Activated CD4-positive, alpha-beta T cell treated with anti-CD3 and anti-CD28 coated beads, Interleukin-2, amount 10 ng/mL, durations not matched to agents 7 days and 5 days (primary cell): ENCODE measurements around the gene AURKA. TPM values are rescaled to one million over a fixed set of nuclear protein-coding genes. Genes with fewer than 3 reads are reported as not detected.

ENCODE experiments used
- CTCF ChIA-PET: fragments of 350-600 bp; sonication (Branson Sonifier 250); formaldehyde crosslinking; loops from one replicate; lab custom pipeline; 2021; ENCODE audit warnings: antibody characterized with exemption; lab: Charles Lee
- POLR2A ChIA-PET: fragments of 350-600 bp; sonication (Branson Sonifier 250); formaldehyde crosslinking; loops from one replicate; lab custom pipeline; 2021; ENCODE audit warnings: antibody characterized with exemption; lab: Charles Lee
- DNase-seq: peaks from one replicate; pipeline ENCODE4 v3.0.0-alpha.2; 2020
- H3K27ac Mint-ChIP-seq: one replicate; pipeline ENCODE4 v1.8.0; 2021; ENCODE audit warnings: mild to moderate bottlenecking, moderate library complexity, mixed read lengths
- H3K27me3 Mint-ChIP-seq: one replicate; pipeline ENCODE4 v1.8.0; 2021; ENCODE audit warnings: mixed read lengths
- H3K36me3 Mint-ChIP-seq: one replicate; pipeline ENCODE4 v1.8.0; 2021; ENCODE audit warnings: low read depth, mixed read lengths
- H3K4me1 Mint-ChIP-seq: one replicate; pipeline ENCODE4 v1.8.0; 2021; ENCODE audit warnings: mixed read lengths
- H3K4me3 Mint-ChIP-seq: one replicate; pipeline ENCODE4 v1.8.0; 2021; ENCODE audit warnings: mild to moderate bottlenecking, moderate library complexity, mixed read lengths
- H3K9me3 Mint-ChIP-seq: one replicate; pipeline ENCODE4 v1.8.0; 2021; ENCODE audit warnings: mixed read lengths
- total RNA-seq, 2 experiments: library from RNA; stranded (reverse); gene quantifications; one replicate each; pipeline ENCODE4 v1.2.3, GENCODE V29; 2021

AURKA gene
- total RNA-seq, 2 experiments from 2014 or later = 73.6 to 83.0 TPM

DNA sequence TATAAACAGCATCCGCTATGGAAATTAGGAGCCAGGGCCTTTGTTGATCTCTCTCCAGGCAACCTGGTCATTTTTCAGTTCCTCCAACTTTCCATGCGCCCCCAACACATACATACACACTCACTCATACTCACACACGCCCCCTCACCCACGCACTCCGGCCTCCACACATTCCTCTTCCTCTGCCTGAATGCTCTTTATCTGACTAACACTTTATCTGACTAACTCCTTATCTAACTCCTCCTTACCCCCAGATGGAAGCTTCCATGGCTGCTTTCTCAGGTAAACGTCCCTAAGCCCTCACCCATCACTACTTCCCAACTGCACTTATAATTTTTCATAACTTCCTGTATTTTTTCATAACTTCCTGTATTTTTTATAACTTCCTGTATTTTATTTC, 37.5 kb upstream of the AURKA start:
- peak overlapping the region; percentile 40 for H3K4me3 Mint-ChIP-seq
- no peak for DNase-seq
- H3K27ac Mint-ChIP-seq = peak overlapping the region; percentile 89
- peaks cover 28% of the 10 kb centered on the region for H3K36me3 Mint-ChIP-seq
- POLR2A ChIA-PET = no interaction called here
- peaks cover 2% of the 10 kb centered on the region for H3K9me3 Mint-ChIP-seq
- peaks cover 34% of the 10 kb centered on the region for H3K4me1 Mint-ChIP-seq
- no peaks in the 10 kb centered on the region for H3K27me3 Mint-ChIP-seq
- CTCF ChIA-PET = interaction anchor here (1.1 to 1.4 kb wide), 4 partner anchors 8 to 57 kb away, joined by 3 to 5 read pairs (median 3); no protein-coding TSS in a partner anchor

DNA sequence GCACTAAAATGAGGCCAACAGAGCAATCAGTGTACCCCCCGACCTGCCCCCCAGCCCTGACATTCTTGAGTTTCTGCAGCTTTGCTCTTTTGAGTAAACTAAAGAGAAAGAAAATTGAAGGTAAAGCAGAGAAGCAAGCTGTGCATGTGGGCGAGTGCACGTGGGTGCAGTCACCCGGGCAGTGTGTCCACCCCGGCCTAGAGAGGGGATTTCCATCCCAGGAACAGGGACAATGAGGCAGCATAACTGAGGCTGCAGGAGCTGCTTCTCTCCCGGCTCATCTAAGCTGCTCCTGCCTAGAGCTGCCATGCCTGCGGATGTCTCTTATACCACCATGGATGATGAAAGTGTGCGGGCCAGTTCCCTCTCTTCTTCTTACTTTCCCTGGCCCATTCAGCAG, 36.9 kb upstream of the AURKA start:
- Mint-ChIP-seq H3K4me1 (peaks cover 30% of the 10 kb centered on the region), H3K9me3 (no peaks in the 10 kb centered on the region), H3K27me3 (no peaks in the 10 kb centered on the region), H3K36me3 (peaks cover 26% of the 10 kb centered on the region), H3K27ac (peak overlapping the region; percentile 89), H3K4me3 (peak overlapping the region; percentile 40)
- POLR2A ChIA-PET = no interaction called here
- no peak for DNase-seq
- CTCF ChIA-PET = interaction anchor here (1.1 to 1.8 kb wide), 4 partner anchors 8 to 56 kb away, joined by 3 to 7 read pairs (median 3); partner anchors contain the start of gene CASS4

DNA sequence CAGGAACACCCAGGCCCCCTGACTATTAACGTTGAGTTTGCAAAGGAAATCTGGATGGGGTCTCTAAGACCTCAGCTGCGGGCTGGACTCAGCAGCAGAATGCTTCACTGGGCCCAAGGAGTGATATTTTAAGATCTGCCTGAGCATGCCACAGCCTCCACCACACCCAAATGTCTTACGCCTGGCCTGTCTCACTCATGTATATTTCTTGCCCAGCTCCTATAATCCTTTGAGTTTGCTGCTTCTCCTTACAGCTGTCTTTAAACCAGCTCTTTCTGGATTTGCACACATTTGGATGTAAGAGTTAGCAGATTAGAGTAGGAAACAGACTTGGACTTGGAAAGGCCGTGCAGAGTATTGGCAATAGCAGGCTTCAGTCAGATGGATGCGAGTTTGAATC, 36.4 kb upstream of the AURKA start:
- Mint-ChIP-seq H3K27me3 (no peaks in the 10 kb centered on the region), H3K27ac (no peak overlapping the region), H3K4me3 (no peak overlapping the region), H3K4me1 (peaks cover 29% of the 10 kb centered on the region), H3K9me3 (no peaks in the 10 kb centered on the region), H3K36me3 (peaks cover 26% of the 10 kb centered on the region)
- POLR2A ChIA-PET = no interaction called here
- CTCF ChIA-PET = interaction anchor here (1.1 to 1.8 kb wide), 4 partner anchors 9 to 56 kb away, joined by 3 to 7 read pairs (median 3); partner anchors contain the start of gene CASS4
- no peak for DNase-seq

DNA sequence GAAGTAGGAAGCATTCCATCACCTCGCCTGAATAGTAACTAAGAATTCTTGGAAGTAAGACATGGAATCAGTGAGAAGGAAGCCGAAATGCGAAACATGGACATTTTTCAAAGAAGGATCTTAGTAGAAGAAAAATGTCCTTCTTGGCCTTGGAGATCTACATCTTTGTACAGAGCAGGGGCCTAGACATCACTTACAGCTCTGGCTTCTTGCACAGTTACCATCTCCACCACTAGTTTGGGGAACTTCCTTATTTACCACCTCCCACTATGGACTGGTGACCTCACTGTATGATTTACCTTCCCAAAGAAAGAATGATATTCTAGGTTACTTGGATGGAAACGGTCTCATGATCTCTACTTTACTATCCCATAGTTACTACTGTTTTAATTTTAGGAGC, 35.8 kb upstream of the AURKA start:
- CTCF ChIA-PET = interaction anchor here (1.1 to 1.8 kb wide), 2 partner anchors 12 to 15 kb away, joined by 3 to 7 read pairs; partner anchors contain the start of gene CASS4
- no peaks in the 10 kb centered on the region for H3K27me3 Mint-ChIP-seq
- no peak overlapping the region for H3K4me3 Mint-ChIP-seq
- no peaks in the 10 kb centered on the region for H3K9me3 Mint-ChIP-seq
- H3K4me1 Mint-ChIP-seq = peaks cover 34% of the 10 kb centered on the region
- H3K36me3 Mint-ChIP-seq = peaks cover 21% of the 10 kb centered on the region
- DNase-seq = no peak
- no peak overlapping the region for H3K27ac Mint-ChIP-seq
- POLR2A ChIA-PET = no interaction called here

DNA sequence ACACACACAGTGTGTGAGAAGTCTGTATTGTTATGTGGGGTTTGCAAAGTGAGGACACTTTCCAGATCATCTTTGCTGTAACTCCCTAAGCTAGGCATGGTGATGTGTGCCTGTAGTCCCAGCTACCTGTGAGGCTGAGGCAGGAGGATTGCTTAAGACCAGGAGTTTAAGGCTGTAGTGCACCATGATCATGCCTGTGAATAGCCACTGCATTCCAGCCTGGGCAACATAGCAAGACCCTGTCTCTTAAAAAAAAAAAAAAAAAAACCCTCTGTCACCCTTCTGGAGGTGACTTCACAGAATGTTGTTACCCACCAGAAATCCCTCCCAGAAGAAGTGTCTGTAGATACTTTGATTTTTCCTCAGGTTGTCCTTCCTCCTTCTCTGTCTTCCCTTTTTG, 34.9 kb upstream of the AURKA start:
- H3K36me3 Mint-ChIP-seq = peaks cover 27% of the 10 kb centered on the region
- peaks cover 43% of the 10 kb centered on the region for H3K4me1 Mint-ChIP-seq
- POLR2A ChIA-PET = no interaction called here
- CTCF ChIA-PET = interaction anchor here (0.6 to 5.1 kb wide), 7 partner anchors 9 to 1208 kb away, joined by 3 to 18 read pairs (median 3); partner anchors contain the start of gene CASS4
- H3K9me3 Mint-ChIP-seq = no peaks in the 10 kb centered on the region
- no peaks in the 10 kb centered on the region for H3K27me3 Mint-ChIP-seq
- H3K27ac Mint-ChIP-seq = no peak overlapping the region
- H3K4me3 Mint-ChIP-seq = no peak overlapping the region
- no peak for DNase-seq

DNA sequence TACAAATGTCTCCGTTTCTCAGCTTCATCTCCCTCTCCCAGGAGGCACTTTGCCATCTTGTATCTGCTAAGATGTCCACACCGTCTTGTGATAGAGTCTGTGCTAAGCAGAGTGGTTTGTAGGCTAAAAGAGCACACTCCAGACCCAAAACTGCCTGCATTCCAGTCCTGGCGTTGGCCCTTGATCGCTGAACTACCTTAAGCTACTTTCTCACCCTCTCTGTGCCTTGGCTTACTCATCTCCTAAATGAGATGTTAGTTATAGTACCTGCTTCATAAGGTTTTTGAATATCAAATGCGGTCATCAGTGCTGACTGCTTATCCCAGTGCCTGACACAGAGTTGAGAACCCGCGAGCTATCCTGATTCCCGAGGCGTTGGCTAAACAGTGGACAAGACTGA, 34.0 kb upstream of the AURKA start:
- peaks cover 31% of the 10 kb centered on the region for H3K36me3 Mint-ChIP-seq
- peaks cover 50% of the 10 kb centered on the region for H3K4me1 Mint-ChIP-seq
- no peaks in the 10 kb centered on the region for H3K9me3 Mint-ChIP-seq
- ChIA-PET CTCF (interaction anchor here (0.7 to 5.1 kb wide), 5 partner anchors 8 to 29 kb away, joined by 3 to 18 read pairs (median 3); partner anchors contain the start of gene CASS4), POLR2A (no interaction called here)
- no peak for DNase-seq
- H3K4me3 Mint-ChIP-seq = no peak overlapping the region
- no peak overlapping the region for H3K27ac Mint-ChIP-seq
- H3K27me3 Mint-ChIP-seq = no peaks in the 10 kb centered on the region

DNA sequence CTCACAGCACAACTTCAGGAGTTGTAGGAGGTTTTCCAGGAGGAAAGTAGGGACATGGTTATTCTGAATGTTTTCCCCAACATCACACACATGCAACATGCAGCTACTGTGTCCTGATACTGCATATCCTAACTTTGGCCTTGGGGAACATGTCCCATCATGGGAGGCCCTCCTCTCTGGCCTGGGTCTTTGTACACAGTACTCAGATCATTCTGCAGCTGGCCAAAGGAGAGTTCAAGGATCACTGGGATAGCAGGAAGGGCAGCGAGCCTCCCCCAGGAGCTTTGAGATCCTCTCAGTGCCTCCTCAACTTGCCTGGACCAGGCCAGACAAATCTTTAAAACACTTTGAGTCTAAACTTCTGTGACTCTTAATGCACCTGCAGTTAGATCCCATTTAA, 32.9 kb upstream of the AURKA start:
- H3K4me3 Mint-ChIP-seq = no peak overlapping the region
- ChIA-PET CTCF (interaction anchor here (1.0 to 5.1 kb wide), 5 partner anchors 10 to 44 kb away, joined by 3 to 18 read pairs (median 3); partner anchors contain the start of gene CASS4), POLR2A (no interaction called here)
- peaks cover 48% of the 10 kb centered on the region for H3K4me1 Mint-ChIP-seq
- peaks cover 25% of the 10 kb centered on the region for H3K36me3 Mint-ChIP-seq
- no peak overlapping the region for H3K27ac Mint-ChIP-seq
- DNase-seq = no peak
- H3K9me3 Mint-ChIP-seq = no peaks in the 10 kb centered on the region
- H3K27me3 Mint-ChIP-seq = no peaks in the 10 kb centered on the region

DNA sequence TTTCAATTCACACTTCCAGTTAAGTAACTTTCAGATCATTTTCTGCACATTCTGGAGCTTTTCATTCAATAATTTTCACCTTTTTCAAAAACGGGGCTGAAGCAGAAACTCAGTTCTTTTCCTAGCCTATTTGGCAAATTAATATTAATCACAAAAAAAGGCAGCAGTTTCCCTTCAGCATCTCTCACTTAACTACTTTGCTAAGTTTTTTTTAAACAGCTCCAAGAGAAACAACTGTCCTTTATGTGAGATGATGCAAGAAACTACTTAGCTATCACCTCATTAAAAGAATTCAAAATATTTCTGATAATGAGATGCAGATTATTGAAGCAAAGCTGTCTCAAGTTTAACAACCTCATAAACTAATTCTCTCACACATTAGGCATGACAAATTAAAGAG, 31.9 kb upstream of the AURKA start:
- ChIA-PET CTCF (interaction anchor here (1.2 to 5.1 kb wide), 3 partner anchors 9 to 36 kb away, joined by 3 to 18 read pairs (median 8); partner anchors contain the start of gene CASS4), POLR2A (no interaction called here)
- peaks cover 42% of the 10 kb centered on the region for H3K4me1 Mint-ChIP-seq

DNA sequence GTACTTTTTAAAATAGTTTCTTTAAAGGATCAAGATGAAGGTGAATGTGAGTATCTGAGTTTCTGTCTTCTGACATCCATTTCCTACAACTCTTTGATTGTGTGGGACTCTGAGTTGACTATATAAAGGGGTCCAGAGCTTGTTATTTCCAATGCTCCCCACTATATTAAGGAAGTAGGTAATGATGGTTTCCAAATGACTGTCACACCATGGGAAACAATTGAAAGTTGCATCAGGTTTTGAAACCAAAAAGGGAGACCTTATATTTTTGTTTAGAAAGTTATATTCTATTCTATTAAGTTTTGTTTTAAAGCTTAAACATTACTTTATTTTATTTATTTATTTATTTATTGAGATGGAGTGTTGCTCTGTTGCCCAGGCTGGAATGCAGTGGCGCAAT, 31.2 kb upstream of the AURKA start:
- no peak for DNase-seq
- H3K4me1 Mint-ChIP-seq = peaks cover 42% of the 10 kb centered on the region
- H3K9me3 Mint-ChIP-seq = no peaks in the 10 kb centered on the region
- H3K27me3 Mint-ChIP-seq = no peaks in the 10 kb centered on the region
- H3K36me3 Mint-ChIP-seq = peaks cover 20% of the 10 kb centered on the region
- CTCF ChIA-PET = interaction anchor here (1.1 to 5.1 kb wide), 2 partner anchors 9 to 11 kb away, joined by 3 to 18 read pairs; partner anchors contain the start of gene CASS4
- POLR2A ChIA-PET = no interaction called here
- no peak overlapping the region for H3K27ac Mint-ChIP-seq
- no peak overlapping the region for H3K4me3 Mint-ChIP-seq

More for the DNA sequence above, 31.9 kb upstream of the AURKA start:
- DNase-seq = no peak
- H3K9me3 Mint-ChIP-seq = no peaks in the 10 kb centered on the region
- H3K4me3 Mint-ChIP-seq = no peak overlapping the region
- no peak overlapping the region for H3K27ac Mint-ChIP-seq
- H3K27me3 Mint-ChIP-seq = no peaks in the 10 kb centered on the region
- peaks cover 18% of the 10 kb centered on the region for H3K36me3 Mint-ChIP-seq

DNA sequence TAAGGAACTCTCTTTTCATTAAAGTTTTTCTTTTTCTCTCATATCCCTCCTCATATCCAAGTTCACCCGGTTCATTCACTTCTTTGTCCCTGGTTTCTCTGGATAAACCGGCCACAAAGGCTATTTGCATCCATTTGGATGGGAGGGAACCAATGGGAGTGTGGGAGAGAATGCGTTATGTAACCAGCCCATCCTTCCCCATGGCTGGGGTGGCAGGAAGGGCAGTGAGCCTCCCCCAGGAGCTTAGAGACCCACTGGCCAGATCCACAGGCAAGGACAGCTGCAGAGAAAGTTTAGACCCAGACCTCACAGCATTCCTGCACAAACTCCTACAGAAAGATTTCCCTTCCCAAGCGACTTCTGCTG, 30.8 kb upstream of the AURKA start:
- H3K4me3 Mint-ChIP-seq = no peak overlapping the region
- no peak overlapping the region for H3K27ac Mint-ChIP-seq
- ChIA-PET CTCF (interaction anchor here (1.0 to 5.1 kb wide), 3 partner anchors 10 to 14 kb away, joined by 3 to 18 read pairs (median 4); partner anchors contain the start of gene CASS4), POLR2A (interaction anchor here (0.9 kb wide), 1 partner anchor 31 kb away, joined by 3 read pairs; the partner anchor contains the start of genes AURKA and CSTF1)
- no peak for DNase-seq
- H3K9me3 Mint-ChIP-seq = no peaks in the 10 kb centered on the region
- H3K36me3 Mint-ChIP-seq = peaks cover 24% of the 10 kb centered on the region
- no peaks in the 10 kb centered on the region for H3K27me3 Mint-ChIP-seq
- peaks cover 44% of the 10 kb centered on the region for H3K4me1 Mint-ChIP-seq

DNA sequence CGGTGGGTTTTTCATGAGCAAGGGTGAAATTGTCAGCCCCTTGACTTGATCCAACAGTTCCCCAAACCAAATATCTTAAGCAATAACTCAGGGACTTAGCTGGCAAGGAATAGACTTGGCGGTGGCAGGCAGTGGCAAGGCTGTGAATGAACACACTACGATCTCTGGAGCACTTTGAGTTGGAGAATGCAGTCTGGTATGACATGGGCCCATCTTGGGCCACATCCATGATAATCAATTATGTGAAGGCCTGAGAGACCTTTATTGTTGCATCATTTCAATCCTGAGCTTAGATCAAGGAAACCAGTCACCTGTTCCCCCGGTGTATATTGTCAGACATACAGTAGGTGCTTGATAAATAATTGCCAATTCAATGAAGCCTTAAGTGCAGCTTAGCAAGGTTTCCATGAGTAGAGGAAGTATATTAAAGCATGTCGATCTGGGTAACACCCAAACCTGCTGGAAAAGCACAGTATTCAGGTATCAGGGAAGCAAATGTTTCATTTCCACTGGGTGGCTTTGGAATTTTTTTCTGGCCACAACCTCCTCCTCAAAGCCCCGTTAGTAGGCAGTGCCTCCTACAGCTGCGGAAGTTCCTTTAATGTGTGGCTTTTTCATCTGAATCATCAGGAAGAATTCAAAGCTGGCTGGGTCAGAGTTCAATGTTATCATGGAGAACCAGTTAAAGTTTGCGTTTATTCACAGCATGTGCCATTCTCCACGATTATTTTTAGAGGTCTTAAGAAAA, 30.2 kb upstream of the AURKA start:
- DNase-seq = no peak
- Mint-ChIP-seq H3K36me3 (peaks cover 25% of the 10 kb centered on the region), H3K27me3 (no peaks in the 10 kb centered on the region), H3K27ac (peak overlapping the region; percentile 1), H3K4me3 (no peak overlapping the region), H3K9me3 (no peaks in the 10 kb centered on the region), H3K4me1 (peaks cover 50% of the 10 kb centered on the region)
- POLR2A ChIA-PET = interaction anchor here (0.9 kb wide), 1 partner anchor 30 kb away, joined by 3 read pairs; the partner anchor contains the start of genes AURKA and CSTF1
- CTCF ChIA-PET = interaction anchor here (0.7 to 5.1 kb wide), 7 partner anchors 10 to 30 kb away, joined by 3 to 18 read pairs (median 4); partner anchors contain the start of genes AURKA, CASS4 and CSTF1

DNA sequence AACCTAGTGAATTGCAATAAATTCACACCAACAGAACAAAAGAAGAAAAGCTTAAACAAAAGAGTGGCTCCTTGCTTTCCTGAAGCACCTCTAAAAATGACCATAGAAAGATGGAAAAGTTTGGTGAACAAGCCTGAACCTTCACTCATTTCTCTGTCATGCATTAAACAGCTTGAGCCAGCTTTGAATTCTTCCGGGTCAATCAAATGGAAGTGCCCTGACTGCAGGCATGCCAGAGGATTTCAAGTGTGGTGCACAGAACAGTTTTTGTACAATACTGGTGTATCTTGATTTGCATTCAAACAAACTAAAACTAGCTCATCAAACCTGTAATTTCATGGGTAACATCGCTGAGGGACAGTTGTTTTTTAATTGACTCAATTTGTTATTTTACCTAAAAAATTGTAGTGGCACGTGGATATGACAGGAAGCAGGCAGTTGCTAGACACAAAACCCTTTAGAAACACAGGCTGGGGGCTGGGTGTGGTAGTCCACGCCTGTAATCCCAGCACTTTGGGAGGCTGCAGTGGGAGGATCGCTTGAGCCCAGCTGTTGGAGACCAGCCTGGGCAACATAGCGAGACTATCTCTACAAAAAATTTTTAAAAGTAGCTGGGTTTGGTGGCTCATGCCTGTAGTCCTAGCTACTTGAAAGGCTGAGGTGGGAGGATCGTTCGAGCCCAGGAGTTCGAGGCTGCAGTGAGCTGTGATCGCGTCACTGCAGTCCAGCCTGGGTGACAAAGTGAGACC, 29.1 kb upstream of the AURKA start:
- H3K27me3 Mint-ChIP-seq = no peaks in the 10 kb centered on the region
- H3K4me3 Mint-ChIP-seq = no peak overlapping the region
- CTCF ChIA-PET = interaction anchor here (0.7 to 2.3 kb wide), 7 partner anchors 10 to 29 kb away, joined by 3 to 10 read pairs (median 4); partner anchors contain the start of genes AURKA, CASS4 and CSTF1
- POLR2A ChIA-PET = no interaction called here
- H3K9me3 Mint-ChIP-seq = no peaks in the 10 kb centered on the region
- peaks cover 32% of the 10 kb centered on the region for H3K36me3 Mint-ChIP-seq
- peaks cover 57% of the 10 kb centered on the region for H3K4me1 Mint-ChIP-seq
- DNase-seq = no peak
- H3K27ac Mint-ChIP-seq = peak overlapping the region; percentile 10
